ENCODE measurements around the gene CRYBB1.

DNA sequence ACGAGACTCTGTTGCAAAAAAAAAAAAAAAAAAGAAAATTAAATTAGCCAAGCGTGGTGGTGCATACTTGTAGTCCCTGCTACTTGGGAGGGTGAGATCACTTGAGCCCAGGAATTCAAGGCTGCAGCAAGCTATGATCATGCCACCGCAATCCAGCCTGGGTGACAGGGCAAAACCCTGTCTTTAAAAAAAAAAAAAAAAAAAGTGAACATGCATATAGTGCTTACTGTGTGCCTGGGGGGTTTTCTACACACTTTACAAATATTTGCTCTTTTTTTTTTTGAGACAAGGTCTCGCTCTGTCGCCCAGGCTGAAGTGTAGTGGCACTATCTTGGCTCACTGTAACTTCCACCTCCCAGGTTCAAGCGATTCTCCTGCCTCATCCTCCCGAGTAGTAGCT, 40.7 kb downstream of the CRYBB1 start:
- TF ChIP-seq, protein P1, sequence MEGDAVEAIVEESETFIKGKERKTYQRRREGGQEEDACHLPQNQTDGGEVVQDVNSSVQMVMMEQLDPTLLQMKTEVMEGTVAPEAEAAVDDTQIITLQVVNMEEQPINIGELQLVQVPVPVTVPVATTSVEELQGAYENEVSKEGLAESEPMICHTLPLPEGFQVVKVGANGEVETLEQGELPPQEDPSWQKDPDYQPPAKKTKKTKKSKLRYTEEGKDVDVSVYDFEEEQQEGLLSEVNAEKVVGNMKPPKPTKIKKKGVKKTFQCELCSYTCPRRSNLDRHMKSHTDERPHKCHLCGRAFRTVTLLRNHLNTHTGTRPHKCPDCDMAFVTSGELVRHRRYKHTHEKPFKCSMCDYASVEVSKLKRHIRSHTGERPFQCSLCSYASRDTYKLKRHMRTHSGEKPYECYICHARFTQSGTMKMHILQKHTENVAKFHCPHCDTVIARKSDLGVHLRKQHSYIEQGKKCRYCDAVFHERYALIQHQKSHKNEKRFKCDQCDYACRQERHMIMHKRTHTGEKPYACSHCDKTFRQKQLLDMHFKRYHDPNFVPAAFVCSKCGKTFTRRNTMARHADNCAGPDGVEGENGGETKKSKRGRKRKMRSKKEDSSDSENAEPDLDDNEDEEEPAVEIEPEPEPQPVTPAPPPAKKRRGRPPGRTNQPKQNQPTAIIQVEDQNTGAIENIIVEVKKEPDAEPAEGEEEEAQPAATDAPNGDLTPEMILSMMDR (IDR thresholded peaks at IDR 0.05) = no peak
- no peak for TF ChIP-seq POLR2AphosphoS5 (IDR thresholded peaks at IDR 0.05)
- no peak for TF ChIP-seq POLR2A (IDR thresholded peaks at IDR 0.05)
